SK-N-MC (cell line): ENCODE measurements around the gene SEMA3D.

ENCODE experiments used
- EZH2 ChIP-seq: fragments of 200-600 bp; sonication (generic); IDR thresholded peaks from one replicate; pipeline ENCODE4 v1.6.1; 2017; ENCODE audit warnings: antibody characterized with exemption
- FOXP2 ChIP-seq: optimal IDR thresholded peaks from 2 replicates; pipeline ENCODE3; 2011; ENCODE audit warnings: mild to moderate bottlenecking, moderate library complexity; ENCODE audit not compliant: insufficient read depth; ENCODE audit errors: extremely low read length, control extremely low read depth
- POLR2AphosphoS5 ChIP-seq: IDR thresholded peaks from 2 replicates; pipeline ENCODE4 v1.6.1; 2012; ENCODE audit warnings: mild to moderate bottlenecking, low read depth, low read length, borderline replicate concordance

DNA sequence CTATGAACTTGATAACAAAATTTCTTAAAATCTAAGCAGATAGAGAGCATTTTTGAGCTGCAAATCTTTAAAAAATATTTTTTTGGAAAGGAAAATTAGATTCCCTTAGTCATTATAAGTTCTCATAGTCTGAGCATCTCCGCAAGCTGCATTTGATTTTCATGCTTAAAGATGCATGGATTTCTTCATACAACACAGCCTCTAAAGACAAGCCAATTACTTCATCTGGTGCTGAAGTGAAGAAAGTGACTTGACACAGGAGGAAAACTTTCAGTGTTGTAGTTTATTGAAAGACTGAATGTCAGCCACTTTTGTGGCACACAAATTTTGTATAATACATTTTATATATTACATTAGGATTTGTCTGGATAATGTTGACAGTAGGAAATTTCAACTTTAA lies 22.5 kb downstream of the SEMA3D start:
- TF ChIP-seq POLR2AphosphoS5 (no peak), FOXP2 (no peak), EZH2 (no peak)
